DMS114 treated with DMSO at 0.1 percent for 48 hours (cell line): ENCODE data around the gene ZBTB7C.

Source experiments
- DNase-seq: peaks from one replicate; lab custom pipeline; 2025; ENCODE audit not compliant: unreplicated experiment; lab: John Stamatoyannopoulos, UW

Gene ZBTB7C

DNA sequence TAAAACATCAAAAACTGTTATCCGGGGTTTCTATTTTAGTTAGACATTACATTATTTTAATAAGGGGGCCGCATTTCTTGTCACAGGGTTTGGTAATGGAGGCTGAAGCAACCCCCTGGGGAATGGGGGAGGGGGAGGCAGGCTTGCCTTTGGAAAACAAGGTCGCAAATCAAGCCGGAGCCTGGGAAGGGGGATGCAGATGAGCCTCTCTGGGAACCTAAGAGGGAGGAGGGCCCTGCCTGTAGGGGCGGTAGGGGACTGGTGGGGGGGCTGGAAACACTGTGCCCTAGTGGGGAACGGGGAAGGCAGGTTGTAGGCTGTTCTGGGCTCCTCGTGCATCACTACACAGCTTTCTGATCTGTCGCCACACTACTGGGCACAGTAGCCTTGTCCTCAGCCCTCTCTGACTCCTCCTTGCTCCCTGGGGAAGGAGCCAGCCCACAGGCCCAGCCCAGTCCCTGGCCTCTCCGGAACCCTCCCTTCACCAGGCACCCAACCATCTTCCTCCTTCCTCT, 308.5 kb downstream of the ZBTB7C start:
- no peak for DNase-seq

DNA sequence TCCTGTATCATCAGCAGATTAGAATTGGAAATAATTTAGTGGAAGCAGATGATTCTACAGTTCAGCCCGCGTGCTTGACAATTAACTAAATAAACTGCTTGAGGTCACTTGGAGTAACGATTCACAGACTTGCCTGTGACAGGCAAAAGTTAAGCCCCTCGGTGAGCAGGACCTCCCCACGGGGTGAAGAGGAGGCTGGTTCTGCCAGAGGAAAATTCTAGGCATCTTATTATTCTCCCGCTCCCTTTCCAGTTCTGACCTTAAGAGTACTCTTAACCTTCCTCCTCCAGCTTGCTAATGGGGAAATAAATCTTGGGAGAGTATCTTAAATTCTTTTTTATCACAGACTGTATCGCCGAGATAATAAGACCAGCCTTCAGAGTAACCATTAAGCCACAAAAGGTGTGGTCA, 309.0 kb downstream of the ZBTB7C start:
- no peak for DNase-seq

DNA sequence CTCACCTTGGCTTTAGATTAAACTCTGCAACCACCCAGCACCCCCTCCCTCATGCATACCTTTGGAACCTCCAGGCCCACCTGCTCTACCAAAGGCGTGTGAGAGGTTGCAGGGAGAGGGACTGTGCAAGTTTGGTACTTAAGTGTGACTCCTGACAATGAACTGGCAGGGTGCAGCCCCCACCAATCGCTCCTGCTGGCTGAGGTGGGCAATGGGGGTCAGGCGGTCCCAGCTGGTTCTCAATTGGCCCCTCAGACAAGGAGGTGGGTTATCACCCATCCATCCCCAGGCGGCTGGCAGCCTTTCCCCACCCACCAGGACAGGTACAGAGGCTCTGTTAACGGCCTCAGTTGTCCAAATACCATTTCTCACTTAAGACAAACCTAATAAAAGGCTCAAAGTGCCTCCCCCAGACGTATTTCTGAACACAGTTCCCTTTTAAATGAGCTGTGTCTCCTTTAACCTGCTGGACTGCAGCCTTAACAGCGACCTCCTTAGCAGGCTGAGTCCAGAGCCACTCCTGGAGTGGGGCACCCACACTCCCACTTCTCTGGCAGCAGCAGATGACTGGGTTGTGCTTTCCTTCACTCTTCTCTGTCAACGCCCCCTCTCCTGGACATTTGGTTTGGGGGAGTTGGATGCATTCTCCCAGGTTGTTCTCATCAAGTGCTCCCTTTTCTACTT, 309.6 kb downstream of the ZBTB7C start:
- DNase-seq, result no peak

DNA sequence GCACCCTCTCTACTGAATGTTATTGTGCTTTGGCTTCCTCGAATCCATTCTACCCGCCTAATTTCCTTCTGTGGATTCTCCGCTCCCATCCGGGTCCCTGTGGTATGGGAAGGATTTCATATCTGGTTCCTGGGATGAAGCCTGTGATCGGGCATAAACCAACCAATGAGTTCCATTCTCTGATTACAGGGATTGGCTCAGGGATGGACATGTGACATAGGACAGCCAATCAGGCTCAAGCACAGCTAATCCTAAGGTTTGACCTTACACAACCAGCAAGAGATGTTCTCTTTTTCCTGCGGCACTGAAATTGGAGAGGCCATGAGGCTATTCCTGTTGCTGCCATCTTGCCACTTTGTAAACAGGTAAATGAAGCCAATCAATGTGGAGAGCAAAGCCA, 310.6 kb downstream of the ZBTB7C start:
- no peak for DNase-seq

DNA sequence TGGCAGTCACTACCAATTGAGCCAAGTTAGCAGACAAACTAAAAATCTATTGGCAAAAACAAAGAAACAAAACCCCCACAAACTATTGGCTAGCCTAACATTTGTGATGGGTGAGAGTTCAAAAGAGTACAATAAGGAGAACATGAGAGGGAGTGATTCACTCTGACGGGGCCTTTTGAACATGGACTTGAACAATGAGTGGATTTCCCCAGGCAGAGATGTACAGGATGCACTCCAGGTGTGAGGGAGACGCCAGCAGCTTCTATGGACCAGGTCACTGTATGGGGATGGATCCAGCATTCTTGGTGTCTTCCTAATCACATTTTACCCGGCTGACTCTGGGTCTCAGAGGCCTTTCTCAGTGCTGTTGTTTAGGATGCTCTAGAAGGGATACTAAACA, 311.2 kb downstream of the ZBTB7C start:
- no peak for DNase-seq

DNA sequence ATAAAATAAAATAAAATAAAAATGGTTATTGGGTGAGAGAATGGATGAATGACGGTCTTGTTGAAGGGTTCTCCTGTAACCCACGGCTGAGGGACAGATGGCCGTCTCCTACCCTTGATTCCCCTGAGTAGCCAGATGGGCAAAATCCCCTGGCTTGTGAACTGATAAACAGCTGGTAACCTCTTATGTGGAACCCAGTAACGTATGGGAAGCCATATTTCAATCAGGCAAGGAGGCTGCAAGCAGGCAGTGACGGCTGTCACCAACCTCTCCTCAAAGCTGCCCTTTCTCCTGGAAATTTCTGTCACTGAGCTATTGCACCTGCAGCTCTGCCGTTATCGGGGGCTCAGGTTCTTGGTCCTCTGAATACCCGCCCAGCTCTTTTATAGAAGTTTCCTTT, 313.5 kb downstream of the ZBTB7C start:
- DNase-seq, result no peak

DNA sequence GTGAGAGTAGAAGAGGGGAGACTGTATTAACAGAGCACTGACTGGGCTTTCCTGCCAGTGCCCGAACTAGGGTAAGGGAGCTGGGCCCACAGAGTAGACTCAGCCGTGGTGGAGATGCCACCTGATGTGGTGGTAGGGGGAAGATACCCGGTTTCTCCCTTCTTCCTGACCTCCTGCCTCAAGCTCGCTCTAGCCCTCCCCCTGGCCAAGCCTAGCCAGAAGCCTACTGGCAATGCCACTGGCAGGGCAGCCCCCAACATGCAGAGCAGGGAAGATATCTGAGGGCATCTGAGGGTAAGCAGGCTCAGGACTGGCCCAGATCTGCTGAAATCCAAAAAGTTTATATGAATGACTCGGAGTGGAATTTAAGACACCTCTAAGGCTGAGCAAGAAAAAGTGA, 316.1 kb downstream of the ZBTB7C start:
- no peak for DNase-seq

DNA sequence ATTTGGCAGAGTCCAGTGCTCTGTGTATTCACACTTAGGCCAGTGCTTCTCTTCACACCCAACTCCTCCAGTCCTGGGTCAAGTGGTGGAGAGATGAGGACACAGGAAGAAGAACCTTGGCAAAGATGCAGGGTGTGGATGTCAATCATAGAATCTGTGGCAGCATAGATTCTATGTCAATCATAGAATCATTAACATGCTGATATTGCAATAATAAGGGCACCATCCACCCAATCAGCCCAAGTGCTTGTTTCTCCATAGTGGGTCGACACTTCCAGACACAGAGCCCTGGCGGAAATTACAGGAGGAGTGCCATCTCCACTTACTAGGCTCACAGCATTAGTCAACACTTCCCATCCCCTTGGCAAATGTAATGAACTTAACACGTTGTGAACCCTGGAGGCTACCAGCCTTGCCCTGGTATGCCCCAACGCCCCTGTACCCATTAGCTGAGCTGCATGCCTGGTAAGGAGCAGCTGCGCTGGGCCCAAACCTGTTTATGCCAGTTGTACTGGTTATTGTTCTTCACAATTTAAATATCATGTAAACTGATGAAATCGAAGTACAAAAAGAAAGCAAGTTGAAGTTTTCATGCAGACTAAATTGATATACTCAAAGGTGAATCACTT, 317.2 kb downstream of the ZBTB7C start:
- no peak for DNase-seq

DNA sequence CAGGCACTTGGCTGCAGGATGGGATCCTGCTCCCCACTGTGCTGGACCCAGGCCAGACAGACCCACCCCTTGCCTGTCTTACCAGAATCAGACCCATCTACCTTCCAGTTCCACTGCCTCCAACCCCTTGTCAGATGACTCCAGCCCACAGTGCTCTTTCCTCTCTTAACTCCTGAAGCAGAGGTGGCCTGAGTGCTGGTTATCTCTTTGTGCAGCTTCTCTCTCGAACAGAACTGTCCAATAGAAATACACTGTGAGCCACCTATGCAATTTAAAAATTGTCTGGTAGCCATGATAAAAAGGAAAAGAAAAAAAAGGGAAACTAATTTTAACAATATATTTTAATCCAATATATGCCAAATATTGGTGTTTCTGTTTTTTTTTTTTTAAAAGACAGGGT, 318.5 kb downstream of the ZBTB7C start:
- no peak for DNase-seq

DNA sequence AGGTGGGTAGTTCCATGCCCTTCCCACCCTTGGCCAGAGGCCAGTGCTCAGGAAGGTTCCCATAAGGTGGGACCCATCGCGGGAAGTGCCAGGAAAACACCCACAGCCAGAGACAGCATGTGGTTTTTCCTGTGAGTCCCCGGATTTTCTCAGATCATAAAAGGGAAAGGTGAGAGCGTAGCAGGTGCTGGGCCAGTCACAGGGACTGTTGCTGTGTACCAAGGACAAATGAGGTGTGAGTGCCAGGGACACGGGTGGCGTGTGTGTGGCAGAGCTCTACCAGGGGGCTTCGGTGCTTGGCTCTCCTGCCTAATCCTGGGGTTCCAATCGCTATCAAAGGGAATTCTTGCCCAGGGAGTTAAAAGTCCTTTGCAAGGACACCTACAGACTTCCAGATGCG, 319.2 kb downstream of the ZBTB7C start:
- DNase-seq, result no peak

DNA sequence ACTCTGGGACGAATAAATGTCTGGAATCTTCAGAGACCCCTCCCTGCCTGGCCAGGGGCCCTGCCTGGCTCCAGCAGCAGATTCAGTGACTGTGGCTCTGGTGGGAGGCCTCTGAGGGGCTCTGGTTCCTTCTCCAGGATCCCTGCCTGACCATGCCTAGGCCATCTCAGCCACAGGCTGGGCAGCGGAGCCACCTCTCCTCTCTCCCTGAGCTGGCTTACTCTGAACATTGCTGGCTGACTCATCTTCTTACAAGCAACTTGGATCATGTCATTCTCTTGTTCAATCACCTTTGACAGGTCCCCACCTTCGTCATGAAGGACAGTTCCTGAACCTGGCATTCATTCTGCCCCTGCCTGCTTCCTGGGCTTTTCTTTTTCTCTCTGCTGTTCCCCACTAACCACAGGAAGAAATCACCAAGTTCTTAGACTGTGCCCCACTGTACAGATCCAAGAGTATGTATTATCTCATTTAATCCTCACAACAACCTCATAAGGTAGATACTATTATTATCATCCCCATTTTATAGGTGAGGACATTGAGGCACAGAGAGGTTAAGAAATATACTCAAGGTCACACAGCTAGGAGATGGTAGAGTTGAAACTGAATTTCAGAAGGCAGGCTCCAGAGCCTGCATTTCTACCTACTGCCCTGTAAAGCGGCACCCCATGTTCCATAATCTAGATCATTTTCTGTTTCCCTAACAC, 323.2 kb downstream of the ZBTB7C start:
- no peak for DNase-seq

DNA sequence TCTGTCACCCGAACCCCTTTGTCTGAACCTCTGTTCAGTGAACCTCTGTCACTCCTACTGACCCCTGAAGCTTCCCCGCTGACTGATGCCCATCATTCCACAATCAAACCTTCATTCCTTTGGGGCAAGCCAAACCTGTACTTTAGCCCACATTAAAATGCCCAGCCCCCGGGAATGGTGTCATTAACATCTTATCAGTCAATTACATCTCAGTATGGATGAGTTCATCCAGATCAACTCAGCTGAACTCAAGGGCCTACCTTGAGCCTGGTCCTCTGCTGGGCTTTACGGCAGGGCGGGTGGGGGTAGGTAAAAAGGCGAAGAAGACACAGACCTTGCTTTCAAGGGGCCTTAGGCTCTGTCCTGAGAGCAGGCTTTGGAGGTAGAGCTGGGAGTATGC, 324.3 kb downstream of the ZBTB7C start:
- no peak for DNase-seq

DNA sequence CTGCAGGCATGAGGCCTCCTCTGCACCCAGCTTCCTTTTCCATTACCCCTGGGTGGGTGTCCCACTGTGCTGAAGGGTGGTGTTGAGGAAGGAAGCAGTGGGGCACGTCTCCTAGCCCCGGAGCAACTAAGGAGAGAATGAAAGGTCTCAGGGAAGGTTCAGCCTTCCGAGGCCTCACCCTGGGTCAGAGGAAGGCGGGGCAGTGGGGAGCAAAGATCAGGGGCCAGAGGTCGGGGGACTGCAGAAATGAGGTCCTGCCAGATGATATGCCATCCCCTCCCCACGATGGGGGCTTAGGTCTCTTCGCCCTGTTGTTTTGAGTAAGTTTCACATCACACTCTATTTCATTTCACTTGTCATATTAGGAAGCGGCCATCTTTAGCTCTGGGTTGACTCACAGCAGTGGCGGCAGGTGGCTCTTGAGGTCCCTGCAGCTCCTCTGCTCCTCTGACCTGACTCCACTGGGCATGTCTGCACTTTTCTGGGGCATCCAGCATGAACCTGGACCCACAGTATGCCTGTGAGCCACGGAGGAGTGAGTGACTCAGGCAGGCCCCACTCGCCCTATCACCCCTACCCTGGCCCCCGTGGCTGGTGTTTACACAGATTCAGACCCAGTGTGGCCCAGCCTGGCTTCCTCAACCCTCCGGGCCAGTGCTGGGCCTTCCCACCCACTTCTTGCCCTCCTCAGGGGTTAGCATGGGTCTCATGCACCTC, 325.0 kb downstream of the ZBTB7C start:
- no peak for DNase-seq

DNA sequence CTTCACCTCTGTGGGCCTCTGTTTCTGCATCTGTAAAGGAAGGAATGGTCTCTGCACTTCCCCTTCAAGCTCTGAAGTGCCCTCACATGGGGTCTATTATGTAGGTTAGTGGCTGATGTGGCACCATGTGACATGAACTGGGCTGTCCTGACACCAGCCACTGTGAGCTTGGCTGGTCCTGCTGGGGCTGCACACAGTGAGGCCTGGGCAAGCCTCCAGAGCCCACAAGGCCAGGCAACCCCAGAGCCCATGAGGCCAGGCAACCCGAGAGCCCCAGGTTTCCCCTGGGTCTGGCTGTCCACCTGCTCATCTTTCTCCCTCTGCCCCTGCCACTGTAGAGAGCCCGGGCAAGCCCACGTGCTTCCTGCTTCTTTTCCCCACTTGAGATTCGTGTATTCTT, 328.6 kb downstream of the ZBTB7C start:
- no peak for DNase-seq

DNA sequence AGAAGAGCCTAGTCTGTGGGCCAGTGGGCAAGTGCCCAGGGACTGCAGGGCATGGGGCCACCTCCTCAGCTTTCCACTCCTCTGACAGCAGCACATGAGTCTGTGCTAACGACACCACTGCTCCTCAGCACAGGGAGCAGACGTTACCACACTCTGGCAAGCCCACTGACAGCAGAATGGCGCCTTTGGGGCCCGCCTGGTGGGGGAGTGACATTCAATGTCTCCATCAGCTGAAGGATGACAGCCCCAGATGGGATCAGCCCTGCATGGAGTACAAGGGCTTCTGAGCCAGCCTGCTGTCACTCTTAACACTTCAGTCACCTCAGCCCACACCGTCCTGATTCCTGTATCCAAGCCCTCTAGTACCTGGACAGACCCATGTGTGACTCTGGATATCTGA, 329.3 kb downstream of the ZBTB7C start:
- DNase-seq, result no peak

DNA sequence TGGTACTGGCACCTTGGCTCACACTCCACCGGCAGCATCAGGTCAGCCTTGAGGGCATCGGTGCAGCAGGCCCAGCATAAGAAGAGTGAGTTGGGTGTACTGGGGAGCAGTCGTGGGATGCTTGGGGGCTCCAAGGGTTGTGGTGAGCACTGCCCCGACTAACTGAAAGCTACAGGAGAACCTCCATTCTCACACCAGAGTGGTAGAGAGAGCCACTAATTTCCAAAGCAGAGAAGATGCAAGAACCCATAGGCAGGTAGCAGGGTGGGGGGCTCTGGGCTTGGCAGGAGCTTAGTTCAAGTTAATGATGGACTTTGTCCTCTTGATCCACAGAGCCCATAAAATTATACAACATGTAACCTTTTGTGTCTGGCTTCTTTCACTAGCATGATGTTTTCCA, 330.7 kb downstream of the ZBTB7C start:
- DNase-seq, result no peak

DNA sequence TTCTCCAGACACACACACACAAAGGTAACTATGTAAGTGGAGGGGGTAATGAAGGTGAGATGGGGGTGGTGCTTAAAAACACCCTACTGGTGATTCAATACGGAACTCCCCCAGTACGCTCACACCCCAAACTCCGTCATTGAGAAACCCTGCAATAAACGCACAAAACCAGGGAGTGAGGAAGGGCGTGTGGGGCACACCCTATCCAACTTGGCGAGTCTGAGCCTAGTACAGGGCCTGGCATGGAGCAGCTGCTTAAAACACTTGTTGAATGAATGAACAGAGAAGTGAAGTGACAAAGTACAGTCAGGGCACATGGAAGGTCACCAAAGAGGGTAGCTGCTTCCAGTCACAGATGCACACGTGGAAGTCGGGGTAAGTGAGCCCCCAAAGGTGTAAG, 331.9 kb downstream of the ZBTB7C start:
- no peak for DNase-seq

DNA sequence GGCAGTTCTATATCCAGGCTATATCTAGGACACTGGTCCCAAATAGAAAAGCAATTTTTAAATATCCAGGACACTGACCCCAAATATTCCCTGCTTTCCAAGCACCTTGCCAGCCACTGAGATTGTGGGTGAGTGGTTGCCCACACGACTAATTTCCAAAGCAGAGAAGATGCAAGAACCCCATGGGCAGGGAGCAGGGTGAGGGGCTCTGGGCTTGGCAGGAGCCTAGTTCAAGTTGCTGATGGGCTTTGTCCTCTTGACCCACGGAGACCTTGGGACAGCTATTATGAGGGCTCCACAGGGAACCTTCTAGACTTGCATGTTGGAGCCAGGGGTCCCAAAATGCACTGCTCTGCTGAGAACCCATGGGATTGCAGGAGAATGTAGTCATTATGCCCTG, 332.7 kb downstream of the ZBTB7C start:
- no peak for DNase-seq

DNA sequence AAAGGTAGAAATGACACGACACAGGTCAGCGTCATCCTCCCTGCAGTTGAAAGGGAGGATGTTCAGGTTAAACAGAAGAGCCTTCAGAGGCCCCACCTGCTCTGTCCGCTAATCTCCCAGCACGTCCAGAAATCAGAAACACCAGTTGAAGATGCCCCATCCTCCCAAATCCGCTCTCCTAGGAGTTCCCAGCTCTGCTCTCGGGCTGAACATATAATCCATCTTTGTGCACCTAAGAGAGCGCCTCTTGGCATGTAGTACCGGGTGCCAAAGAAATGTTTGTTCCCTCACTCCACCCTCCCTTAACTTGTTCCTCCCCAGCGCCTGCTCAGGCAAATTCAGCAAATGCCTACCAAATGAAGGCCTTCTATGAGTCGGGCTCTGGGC, 333.5 kb downstream of the ZBTB7C start:
- DNase-seq, result no peak

DNA sequence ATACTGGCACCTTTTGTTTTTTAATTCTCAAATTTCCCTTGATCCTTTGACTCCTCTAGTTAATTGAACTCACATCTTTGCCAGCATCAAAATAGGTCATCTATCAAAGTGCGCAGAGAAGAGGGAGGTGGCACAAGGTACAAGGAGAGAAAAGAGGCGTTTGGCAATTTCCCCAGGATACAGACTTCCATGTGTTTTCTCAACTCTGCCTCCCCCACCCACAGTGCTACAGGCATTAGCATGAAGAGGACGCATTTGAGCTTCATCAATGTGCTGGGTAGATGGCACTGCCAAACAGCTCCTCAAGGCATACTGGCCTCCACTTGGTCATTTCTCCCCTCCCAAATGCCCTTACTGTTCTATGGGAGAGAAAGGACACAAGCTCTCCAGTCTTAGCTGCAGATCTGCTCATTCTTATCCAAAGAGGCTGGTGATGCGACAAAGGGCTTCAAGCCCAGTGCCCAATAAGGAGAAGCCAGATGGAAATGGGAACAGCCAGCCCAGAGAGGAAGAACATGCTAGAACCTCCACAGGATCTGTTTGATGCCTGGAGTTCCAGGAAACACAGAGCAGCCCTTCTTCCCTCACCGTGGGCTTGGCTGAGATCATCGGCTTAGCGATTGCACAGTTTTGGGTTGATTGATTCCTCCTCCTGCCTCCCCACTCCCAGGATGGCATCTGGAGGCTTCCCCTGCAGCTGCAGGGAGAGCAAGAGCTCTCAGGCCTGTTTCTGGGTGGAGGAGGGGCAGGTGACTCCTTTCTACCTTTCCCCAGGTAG, 334.1 kb downstream of the ZBTB7C start:
- no peak for DNase-seq
